GM12872 (cell line): ENCODE measurements around the gene SRC.

Experiments used
- CTCF ChIP-seq: IDR thresholded peaks from 3 replicates; pipeline ENCODE4 v1.5.1; 2011; ENCODE audit warnings: low read depth, mild to moderate bottlenecking, low read length, moderate library complexity; ENCODE audit not compliant: insufficient read depth

The SRC gene

GRCh38 chr20:37344506-37345338 lies 1.2 kb upstream of the SRC start:
- no peak for TF ChIP-seq CTCF

GRCh38 chr20:37346236-37346534 lies 245 bp downstream of the SRC start:
- TF ChIP-seq CTCF, result no peak

- TF ChIP-seq CTCF, result no peak
Measured at GRCh38 chr20:37346535-37347346, 801 bp downstream of the SRC start.

GRCh38 chr20:37347347-37347823 lies 1.4 kb downstream of the SRC start:
- TF ChIP-seq CTCF, result no peak

GRCh38 chr20:37347891-37348791 lies 2.2 kb downstream of the SRC start:
- no peak for TF ChIP-seq CTCF

- TF ChIP-seq CTCF, result no peak
Measured at GRCh38 chr20:37348792-37349516, 3.0 kb downstream of the SRC start.
